Measurements from ENCODE around the gene TUBB4A. TPM values are rescaled to one million over a fixed set of nuclear protein-coding genes. Genes with fewer than 3 reads are reported as not detected.

Gene TUBB4A
- total RNA-seq, 1 donor from 2014 or later: 1.2 TPM

DNA sequence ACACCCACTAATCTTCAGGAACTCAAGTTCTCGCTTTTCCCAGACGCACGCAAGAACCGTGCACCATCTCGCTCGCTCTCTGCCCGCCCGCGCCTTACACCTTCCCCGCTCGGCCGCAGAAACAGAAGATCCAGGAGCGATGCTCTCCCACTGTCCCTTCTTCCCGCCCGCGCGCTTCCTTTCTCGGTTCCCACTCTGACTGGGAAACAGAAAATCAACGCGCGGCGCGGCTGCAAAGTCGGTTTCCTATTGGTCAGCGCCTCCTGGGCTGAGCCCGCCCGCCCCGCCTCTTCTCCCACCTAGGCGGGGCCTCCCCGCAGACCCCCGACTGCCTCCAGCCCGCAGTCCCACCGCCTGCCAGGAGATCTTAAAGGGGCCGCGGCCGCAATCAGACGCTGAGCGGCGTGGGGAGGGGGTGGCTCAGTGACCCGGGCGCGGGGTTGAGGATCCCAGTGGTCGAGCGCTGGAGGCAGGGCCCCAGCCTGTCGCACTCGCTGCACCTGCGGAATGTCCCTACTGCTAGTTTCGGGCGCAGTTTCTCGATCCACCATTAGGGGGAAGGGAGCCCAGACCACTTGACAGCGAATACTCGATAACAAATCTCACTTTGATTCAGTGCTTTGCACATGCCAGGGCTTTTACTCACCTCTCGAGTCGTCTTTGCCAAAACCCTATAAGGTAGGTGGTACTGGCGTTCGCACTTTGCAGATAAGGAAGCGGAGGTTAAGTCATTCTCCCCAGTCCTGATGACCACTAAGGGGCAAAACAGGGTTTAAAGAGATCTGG lies 41.8 kb downstream of the TUBB4A start:
- Histone ChIP-seq H3K9me3 (no peaks in the 10 kb centered on the region), H3K4me1 (peaks cover 17% of the 10 kb centered on the region), H3K36me3 (no peaks in the 10 kb centered on the region), H3K4me3 (peak overlapping the region; percentile 73), H3K27ac (peak overlapping the region; percentile 87), H3K27me3 (ENCODE audit: low read depth) (peaks cover 14% of the 10 kb centered on the region)
- peak; percentile 56 for TF ChIP-seq CTCF (IDR thresholded peaks at IDR 0.05)
- intact Hi-C loops (cut with DNase I): no loop called here
- peak; percentile 97 for DNase-seq
- ATAC-seq: peak; percentile 91 to 92

DNA sequence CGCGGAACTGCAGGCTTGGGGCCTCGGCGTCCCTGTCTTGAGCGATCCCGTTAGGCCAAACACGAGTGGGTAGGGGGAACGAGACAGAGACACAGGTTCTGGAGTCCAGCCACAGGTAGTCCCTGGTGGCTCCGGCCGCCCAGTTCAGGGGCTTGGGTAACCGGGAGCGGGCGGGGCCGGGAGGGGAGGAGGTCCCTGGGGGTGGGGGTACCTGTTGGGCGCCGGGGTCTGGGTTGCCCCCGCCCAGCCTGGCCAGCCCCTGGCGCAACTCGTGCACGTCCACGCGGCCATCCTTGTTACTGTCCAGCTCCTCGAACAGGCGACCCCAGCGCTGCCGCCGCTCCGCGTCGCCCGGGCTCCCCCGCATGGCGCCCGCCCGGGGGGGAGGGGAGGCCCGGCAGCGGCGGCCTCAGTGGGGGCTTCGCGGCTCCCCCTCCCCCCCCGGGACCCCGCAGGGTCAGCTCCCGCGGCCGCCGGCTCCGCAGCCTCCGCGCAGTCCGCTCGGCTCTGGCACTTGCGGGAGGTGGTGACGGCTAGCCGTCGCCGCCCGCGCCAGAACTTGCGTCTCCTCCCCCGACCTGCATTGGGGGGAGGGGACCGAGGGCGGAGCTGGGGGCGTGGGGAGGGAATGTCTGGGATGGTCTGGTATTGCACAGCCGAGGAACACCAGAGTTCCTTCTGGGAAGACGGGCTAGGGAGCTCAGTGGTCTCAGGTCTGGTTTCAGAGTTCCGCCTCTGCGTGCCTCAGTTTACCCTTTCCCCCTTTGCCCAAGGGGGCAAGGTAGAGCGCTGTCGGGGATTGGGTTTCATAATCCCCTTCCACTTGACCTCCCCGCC lies 42.6 kb downstream of the TUBB4A start, which contains the start of gene SLC25A23:
Gene SLC25A23, minus strand, starts transcription at position 531 of the 837 bp plus-strand sequence. Its CDS starts 164 bp downstream, at position 367.
- TF ChIP-seq CTCF (IDR thresholded peaks at IDR 0.05): no peak
- H3K4me3 ChIP-seq: peak within 1 kb of the TSS; percentile 73
- peaks cover 5% of the 10 kb centered on the region for H3K36me3 ChIP-seq
- peak within 1 kb of the TSS; percentile 87 for H3K27ac ChIP-seq
- peaks cover 13% of the 10 kb centered on the region for H3K27me3 ChIP-seq (ENCODE audit: low read depth)
- H3K9me3 ChIP-seq: peaks cover 4% of the 10 kb centered on the region
- peaks cover 17% of the 10 kb centered on the region for H3K4me1 ChIP-seq
- DNase-seq: peak; percentile 77
- intact Hi-C loops (cut with DNase I): no loop called here
- peak; percentile 76 to 77 for ATAC-seq

- no peak for DNase-seq
- Histone ChIP-seq H3K27ac (peak overlapping the region; percentile 87), H3K27me3 (ENCODE audit: low read depth) (peaks cover 6% of the 10 kb centered on the region), H3K4me3 (peak overlapping the region; percentile 73), H3K4me1 (peaks cover 17% of the 10 kb centered on the region), H3K9me3 (peaks cover 11% of the 10 kb centered on the region), H3K36me3 (peaks cover 11% of the 10 kb centered on the region)
- peak in 1 of 2 donors; percentile 3 for ATAC-seq
- intact Hi-C loops (cut with DNase I): no loop called here
- TF ChIP-seq CTCF (IDR thresholded peaks at IDR 0.05): no peak
Observed at GRCh38 chr19:6458695-6459261, 43.3 kb downstream of the TUBB4A start.

- Histone ChIP-seq H3K36me3 (peaks cover 13% of the 10 kb centered on the region), H3K4me1 (peaks cover 17% of the 10 kb centered on the region), H3K27me3 (ENCODE audit: low read depth) (no peaks in the 10 kb centered on the region), H3K4me3 (no peak overlapping the region), H3K9me3 (peaks cover 13% of the 10 kb centered on the region), H3K27ac (peak overlapping the region; percentile 18)
- no peak for ATAC-seq
- TF ChIP-seq CTCF (IDR thresholded peaks at IDR 0.05): no peak
- intact Hi-C loops (cut with DNase I): no loop called here
- no peak for DNase-seq
Observed at GRCh38 chr19:6457958-6458694, 44.0 kb downstream of the TUBB4A start.

DNA sequence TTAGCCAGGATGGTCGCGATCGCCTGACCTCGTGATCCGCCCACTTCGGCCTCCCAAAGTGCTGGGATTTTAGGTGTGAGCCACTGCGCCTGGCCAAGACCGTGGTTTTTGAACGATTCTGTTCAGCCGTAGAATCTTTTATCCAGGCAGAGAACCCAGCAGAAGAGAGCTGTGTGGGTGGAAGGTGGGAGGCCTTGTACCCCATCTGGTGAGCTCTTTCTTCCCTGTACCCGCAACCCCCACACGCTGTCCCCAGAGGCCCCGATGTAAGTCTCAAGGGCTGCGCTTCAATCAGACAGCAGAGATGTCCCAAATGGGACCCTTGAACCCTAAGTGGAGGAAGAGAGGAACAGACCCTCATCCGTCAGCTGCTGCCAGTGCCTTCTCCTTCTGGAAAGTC lies 46.2 kb downstream of the TUBB4A start:
- Histone ChIP-seq H3K4me3 (no peak overlapping the region), H3K36me3 (peaks cover 13% of the 10 kb centered on the region), H3K27ac (no peak overlapping the region), H3K4me1 (peaks cover 16% of the 10 kb centered on the region), H3K27me3 (ENCODE audit: low read depth) (no peaks in the 10 kb centered on the region), H3K9me3 (peaks cover 13% of the 10 kb centered on the region)
- intact Hi-C loops (cut with DNase I): no loop called here
- TF ChIP-seq CTCF (IDR thresholded peaks at IDR 0.05): no peak
- DNase-seq (no peak), ATAC-seq (no peak)

Data from lower lobe of right lung (tissue), 2 donors.